HG03521 (cell line): Measurements from ENCODE around the gene RPL29.
"Not testable (repeated sequence)": the region's sequence is repeated elsewhere in the genome, so short reads cannot be mapped to it uniquely, and the experiment has no call there.

ENCODE experiments used
- ATAC-seq: cut with Tn5 transposase; IDR thresholded peaks from one replicate; pipeline ENCODE4 v1.9.1; 2021; ENCODE audit warnings: mild to moderate bottlenecking, moderate library complexity; ENCODE audit not compliant: unreplicated experiment

Gene RPL29

DNA sequence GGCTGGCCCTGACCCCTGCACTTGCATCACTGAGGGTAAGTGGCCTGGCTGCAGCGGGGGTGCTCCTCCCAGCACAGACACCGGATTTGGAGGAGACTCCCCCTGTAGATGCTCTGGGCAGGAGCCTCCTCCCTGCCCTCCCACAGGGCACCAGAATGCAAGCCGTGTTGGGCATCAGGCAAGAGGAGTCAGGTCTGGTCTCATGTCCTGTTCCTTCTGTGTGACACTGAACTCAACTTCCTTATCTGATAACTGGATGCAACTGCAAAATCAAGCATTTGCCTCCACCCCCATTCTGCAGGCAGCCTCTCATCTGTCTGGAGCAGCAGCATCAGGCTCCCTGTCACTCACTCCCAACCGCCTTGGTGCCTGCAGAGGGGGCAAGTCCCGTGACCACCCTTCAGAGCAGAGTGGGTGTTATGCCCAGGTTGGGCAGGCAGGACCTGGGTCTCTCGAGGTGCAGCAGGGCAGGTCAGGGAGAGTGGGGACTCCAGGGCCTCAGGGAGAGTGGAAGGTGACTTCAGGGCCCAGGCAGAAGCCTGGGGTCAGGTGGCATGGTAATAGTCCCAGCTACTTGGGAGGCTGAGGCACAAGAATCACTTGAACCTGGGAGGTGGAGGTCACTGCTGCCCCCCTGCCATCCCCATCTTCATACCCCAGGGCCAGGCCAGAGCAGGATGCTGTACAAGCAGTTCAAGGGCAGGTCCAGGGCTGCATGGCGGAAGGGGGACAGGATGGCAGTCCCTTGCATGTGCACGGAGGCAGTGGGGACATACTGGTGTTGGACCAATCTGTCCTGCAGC is 10.5 kb upstream of the RPL29 start:
- ATAC-seq = no peak

DNA sequence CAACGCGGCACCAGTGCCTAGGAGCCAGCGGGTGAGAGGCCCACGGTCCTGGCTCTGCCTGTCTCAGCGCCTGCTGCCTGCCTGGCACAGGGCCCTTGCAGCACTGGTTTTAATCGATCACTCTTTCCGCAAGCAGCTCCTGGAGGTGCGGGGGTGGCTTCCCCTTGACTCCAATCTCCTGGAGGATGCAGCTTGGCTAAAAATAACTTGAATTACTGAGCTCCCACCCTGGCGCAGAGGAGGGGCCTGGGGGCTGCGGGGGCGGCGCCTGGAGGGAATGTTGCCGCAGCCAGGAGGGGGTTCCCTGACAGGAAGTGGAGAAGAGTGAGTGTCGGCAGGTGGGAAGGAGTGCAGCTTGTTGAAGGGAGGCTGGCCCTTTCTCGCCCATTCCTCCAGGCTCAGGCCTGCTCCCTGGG is 9.9 kb upstream of the RPL29 start:
- ATAC-seq = no peak

DNA sequence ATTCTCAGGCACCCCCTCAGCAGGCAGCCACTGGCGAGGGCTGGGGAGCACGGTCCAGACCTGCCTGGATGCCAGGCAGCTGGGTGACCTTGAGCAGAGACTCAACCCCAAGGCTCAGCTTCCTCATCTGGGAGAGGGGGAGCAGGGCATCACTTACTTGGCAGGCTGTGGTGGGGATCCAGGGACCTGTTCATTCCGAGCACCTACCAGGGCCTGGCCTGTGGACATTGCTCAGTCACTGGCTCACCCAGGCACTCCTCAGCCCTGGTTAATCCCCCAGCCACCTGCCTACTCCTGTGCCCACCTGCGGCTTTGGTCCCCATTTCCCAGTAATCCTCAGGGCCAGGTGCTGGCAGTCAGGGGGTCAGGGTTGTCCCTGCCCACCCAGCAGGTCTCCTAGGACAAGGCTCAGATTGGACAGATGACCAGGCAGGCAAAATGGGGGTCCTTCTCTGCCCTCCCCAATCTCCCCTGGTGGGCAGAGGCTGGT is 9.3 kb upstream of the RPL29 start:
- ATAC-seq = no peak

DNA sequence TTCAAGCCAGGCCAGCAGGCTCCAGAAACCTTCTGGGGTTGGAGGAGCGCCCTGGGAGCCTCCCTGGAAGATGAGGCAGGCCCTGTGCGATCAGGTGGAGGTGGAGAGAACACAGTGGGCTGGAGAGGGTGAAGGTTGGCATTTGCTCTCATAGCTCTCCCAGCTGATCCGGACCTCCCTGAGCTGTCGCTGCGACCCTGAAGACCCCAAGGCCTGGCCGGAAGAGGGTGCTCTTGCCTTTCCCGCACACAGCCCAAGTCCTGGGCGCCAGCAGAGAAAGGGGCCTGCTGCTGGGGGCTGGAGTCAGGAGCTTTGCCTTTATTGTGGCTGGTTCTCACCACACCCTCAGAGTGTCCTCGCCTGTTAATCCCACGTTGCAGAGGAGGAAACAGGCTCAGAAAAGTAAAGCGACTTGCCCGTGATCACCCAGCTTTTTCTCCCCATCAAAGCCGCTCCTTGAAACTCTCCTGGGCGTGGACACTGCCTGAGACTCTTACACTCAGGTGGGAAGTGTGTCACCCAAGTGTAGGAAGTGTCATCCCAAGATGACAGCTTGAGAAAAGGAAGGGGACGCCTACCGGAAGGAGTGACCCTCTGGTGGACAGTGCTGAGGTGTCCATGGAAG is 8.6 kb upstream of the RPL29 start:
- ATAC-seq = no peak

DNA sequence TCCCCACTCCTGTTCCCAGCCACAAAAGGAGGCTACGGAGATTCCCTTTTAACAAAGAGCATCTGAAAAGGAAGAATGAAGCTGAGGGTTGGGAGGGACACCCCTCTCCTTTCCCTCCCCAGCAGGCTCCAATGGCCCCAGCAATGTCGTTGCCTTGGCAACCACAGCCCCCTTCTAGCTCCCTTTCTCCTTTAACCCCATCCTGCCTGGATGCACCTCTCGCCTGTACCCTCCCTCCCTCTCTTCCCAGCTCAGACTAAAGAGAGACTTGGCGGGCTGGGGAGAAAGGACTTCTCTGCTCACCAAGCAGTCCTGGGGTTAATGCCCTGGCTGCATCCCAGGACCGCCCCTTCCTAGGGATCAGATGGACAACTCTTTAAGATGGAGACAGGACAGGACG is 7.1 kb upstream of the RPL29 start:
- ATAC-seq = no peak

DNA sequence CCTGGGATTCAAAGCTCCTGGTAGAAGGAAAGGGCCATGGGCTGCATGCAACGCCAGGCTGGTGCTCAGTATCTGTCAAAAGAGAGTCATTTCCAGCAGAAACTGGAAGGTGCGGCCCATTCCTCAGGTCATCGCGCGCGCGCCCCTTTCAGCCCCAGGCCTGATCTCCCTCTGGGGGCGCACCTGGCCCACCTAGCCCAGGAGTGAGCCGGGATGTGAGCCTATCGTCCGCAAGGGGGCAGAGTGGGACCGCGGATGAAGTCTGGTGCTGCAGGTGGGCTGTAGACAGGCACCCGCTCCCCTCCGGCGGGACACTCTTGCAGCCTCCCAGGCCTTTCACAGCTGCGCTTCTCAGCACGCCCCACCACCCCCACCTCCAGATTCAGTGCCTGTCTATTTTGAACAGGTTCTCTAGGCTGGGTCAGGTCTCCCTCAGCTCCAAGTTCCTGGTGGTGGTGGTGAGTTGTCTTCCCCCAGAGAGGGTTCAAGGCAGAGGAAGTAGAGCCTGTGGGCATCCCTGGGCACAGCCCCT is 5.8 kb upstream of the RPL29 start:
- ATAC-seq = peak; percentile 76

DNA sequence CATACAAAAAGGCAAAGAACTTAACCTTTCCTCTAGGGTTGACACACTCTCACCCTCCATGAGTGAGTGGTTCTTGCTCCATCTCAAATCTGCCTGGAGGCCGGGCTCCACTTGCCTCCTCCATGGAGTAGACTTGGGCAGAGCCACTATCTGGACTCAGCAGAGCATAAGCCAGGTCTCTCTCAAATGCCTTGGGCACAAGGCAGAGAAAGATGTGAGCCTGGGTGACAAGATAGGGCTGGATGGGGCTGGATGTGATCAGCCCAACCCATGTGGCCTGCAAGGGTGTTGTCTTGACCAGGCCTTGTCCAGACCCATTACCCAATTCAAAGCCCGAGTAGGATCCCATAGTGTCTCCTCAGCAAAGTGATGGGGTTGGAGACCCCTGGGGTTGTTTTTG is 4.2 kb upstream of the RPL29 start:
- no peak for ATAC-seq

DNA sequence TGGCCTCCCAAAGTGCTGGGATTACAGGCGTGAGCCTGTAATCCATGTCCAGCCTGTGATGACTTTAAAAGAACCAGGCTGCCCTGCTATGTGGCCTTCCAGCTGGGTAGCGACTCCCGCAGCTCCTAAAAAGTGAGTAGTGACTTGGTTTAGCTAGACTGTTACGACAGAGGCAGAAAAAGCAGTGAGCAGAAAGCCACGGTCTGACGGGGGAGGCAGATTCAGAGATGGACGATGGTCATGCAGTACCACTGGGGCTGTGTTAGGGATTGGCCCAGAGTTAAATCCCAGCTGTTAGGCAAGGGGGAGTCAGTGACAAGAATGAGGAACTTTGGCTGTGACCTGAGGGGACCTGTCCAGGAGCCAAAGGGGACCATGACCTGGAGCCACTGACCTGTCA is 3.1 kb upstream of the RPL29 start:
- ATAC-seq = no peak

DNA sequence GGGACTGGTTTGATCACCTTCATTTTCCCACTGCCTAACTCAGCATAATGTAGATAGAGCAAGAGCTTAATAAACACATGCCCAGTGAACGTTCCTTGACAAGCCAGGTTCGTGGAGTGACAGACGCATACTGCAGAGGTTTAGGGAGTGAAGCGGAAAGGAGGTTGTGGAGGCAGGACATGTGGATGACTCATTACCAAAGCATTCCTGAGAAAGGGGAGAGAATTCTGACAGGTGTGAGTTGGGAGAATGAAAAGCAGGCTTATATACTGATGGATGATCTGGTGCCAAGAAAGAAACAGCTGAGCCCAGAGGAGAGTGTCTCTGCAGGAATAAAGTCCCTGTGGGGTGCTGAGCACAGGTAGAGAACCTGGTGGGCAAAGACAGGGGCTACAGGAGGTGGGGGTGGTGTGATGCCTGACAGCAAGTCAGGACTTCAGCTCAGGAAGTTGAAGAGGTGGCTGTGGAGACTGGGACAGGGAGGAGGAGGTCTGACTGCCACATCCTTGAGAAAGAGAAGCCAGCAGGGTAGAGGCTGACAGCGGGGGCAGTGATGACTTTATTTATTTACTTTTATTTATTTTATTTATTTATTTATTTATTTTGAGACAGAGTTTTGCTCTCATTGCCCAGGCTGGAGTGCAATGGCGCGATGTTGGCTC is 2.4 kb upstream of the RPL29 start:
- no peak for ATAC-seq

DNA sequence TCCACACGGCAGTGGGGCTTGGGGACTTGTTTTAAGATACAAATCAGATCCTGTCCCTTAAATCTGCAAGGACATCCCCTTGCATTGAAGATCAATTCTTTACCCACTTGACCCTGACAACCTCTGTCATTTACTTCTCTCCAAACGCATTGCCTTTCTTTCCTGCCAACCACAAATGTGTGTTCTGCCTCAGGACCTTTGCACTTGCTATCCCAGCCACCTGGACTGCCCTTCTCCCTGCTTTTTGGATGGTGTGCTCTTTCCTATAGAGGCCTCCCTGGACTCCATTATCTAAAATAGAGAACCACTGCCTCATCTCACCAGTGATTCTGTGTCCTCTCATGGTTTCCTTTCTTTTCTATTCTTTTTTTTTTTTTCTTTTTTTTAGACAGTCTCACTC is 1.5 kb upstream of the RPL29 start:
- ATAC-seq = no peak

DNA sequence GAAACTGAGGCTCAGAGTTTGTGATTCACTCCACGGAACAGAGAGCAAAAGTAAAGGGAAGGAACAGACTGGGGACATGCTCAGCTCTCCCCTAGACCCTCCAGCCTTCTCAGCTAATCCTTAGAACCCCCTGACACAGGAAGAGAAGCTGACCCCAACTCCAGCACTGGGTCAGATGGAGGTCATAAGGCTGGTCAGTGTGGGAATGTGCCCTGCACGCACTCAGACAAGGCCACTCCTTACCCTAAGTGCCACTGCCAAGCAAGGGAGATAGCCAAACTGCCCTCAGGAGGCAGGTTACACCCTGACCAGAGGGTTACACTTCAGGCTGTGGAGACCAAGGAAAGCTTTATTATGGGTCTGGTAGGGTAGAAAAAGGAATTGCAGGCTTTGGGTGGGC is 1.2 kb downstream of the RPL29 start:
- ATAC-seq = no peak

DNA sequence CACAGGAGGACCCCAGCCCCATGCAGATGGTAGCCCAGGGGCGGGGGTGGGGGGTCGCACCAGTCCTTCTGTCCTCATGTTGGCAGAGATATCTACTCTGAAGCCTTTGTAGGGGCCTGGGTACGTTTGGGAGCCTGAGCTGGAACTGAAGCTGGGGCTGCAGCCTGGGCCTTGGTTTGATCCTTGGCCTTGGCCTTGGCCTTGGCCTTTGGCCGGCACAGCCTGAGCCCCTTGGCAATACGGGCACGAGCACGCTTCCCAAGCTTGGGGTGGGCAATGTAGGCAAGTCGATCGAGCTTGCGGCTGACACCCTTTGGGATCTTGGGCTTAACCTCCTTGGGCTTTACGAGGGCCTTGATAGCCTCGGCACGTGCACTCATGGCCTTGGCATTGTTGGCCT is 2.0 kb downstream of the RPL29 start:
- not testable (repeated sequence) for ATAC-seq

DNA sequence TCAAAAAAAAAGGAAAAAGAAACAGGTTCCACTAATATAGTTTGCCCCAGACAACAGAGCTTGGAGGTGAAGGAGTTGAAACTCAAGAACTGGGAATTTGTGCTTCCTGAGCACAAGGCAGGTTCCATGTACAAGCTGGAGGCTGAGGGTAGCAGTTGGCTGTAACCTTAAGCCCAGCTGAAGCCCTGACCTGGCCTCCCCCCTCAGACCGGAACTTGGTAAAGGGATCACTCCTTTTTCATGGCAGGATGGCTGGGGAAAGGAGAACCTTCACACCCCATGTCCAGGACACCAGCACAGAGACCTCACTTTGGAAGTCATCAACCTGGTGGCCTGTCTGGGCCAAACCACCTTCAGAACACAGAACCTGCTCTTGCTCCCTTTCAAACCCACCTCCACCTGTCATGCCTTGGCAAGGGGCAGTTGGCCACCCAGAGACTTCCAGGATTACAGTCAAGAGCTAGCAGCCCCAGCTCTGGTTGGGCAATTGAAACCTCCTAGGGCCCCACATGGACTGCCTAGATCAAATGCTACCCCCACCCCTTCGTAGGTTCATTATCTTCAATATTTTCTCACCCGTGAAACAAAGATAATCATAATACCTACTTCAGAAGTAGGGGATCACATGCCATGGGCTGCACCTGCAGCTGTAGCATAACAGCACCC is 3.5 kb downstream of the RPL29 start:
- ATAC-seq = no peak

DNA sequence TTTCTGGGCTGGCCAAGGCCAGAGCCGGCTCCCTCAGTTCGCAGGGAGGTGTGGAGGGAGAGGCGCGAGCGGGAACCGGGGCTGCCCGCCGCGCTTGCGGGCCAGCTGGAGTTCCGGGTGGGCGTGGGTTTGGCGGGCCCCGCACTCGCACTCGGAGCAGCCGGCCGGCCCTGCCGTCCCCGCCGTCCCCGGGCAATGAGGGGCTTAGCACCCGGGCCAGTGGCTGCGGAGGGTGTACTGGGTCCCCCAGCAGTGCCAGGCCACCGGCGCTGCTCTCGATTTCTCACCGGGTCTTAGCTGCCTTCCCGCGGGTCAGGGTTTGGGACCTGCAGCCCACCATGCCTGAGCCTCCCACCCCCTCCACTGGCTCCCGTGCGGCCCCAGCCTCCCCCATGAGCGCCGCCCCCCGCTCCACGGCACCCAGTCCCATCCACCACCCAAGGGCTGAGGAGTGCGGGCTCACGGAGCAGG is 5.2 kb downstream of the RPL29 start:
- ATAC-seq = not testable (repeated sequence)

DNA sequence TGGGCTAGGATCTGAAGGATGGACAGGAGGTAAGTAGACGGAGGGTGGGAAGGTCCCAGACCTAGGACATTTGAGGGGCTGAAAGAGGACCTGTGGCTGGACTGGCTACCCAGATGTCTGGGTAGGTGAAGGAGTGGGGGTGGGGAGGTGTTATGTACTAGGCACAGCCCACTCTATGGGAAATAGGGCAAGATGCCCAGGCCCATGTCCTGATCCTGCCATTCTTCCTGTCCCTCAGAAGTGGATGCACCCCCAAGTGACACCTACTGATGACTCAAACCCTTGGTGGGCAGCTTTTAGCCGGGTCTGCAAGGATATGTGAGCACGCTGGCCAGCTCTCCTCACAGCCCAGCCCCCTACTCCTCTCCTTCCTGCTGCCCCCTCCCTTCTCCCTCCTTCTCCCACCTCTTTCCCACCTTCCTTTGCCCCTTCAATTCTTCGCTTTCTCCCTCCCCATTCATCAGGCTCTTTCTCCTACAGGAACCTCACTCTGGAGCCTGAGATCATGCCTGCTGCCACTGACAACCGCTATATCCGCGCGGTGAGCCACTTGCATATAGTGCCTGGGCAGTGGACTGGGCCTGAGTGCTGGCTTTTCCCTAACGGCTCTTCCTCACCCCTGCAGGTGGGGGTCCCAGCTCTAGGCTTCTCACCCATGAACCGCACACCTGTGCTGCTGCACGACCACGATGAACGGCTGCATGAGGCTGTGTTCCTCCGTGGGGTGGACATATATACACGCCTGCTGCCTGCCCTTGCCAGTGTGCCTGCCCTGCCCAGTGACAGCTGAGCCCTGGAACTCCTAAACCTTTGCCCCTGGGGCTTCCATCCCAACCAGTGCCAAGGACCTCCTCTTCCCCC is 7.2 kb downstream of the RPL29 start:
- no peak for ATAC-seq

DNA sequence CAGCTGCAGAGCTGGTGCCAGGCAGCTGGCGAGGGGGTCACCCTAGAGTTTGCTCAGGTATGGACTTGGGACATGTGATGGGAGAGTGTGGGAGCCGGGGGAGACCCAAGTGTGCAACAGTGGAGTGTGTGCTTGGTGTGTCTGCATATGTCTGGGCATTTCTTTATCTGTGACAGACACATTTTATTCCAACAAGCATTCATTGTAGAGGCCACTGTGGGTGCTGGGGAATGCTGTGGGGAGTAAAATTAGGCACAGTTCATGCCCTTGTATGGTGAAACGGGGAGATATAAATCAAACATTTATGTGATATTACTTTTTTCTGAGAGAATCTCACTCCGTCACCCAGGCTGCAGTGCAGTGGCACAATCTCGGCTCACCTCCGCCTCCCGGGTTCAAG is 8.1 kb downstream of the RPL29 start:
- no peak for ATAC-seq

DNA sequence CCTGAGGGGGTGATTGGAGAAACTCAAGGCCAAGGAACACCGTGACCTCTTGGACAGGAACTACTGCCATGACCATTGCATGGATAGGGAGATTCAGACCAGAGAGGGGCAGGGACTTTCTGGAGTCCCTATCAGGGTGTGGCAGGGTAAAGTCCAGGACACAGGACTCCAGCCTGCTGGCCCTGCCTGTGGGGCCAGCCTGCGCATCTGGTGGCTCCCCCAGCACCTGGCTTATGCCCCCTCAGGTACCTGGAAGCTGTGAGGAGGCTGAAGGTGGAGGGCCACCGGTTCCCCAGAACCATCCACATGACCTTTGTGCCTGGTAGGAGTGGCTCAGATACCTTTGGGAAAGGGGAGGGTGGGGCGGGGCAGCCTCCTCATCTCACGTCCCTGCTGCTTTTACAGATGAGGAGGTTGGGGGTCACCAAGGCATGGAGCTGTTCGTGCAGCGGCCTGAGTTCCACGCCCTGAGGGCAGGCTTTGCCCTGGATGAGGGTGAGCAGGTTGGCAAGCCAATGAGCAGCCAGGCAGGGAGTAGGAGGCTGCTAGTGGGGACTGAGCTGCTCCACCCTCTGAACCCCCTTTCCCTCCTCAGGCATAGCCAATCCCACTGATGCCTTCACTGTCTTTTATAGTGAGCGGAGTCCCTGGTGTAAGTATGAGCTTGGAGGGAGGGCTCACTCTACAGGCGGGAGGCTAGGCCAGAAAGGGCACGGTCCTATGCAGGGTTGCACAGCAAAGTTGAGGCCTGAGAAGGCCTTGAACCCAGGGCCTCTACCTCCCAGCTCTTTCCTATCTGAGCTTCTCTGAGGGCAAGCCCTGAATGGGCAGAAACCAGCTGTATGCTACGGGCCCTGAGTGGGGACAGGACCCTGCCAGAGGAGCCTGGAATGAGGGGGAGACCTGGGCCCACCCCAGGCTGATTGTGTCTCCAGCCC is 9.4 kb downstream of the RPL29 start:
- ATAC-seq = no peak

DNA sequence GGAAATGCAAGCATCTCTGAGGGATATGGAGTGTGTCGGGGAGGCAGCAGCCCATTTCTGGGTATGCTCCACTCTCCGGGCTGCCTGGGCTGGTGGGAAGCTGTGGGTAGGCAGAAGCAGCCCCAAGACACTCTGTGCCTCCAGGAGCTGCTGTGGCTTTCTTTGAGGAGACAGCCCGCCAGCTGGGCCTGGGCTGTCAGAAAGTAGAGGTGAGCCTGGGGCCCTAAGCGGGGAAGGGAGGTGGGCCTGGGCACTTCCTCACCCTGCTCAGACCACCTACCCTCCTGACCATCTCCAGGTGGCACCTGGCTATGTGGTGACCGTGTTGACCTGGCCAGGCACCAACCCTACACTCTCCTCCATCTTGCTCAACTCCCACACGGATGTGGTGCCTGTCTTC is 10.6 kb downstream of the RPL29 start:
- no peak for ATAC-seq

DNA sequence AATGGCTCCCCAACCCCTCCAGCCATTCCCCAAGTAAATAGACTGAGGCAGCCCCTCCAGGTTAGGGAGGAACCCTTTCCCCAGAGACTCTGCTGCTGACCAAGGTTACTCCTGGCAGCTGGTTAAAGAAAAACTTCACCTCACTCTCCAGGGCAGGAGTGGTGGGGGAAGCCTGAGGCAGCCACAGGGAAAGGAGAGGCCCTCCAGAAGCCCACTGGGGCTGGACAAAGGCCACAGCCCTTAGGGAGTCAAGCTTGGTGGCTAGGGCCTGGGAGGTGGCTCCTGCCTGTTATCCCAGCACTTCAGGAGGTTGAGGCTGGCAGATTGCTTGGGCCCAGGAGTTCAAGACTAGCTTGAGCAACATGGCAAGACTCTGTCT is 11.4 kb downstream of the RPL29 start:
- ATAC-seq = no peak
